GM12891 (cell line): ENCODE measurements around the gene CNTNAP5.

ENCODE experiments used
- PAX5 ChIP-seq: IDR thresholded peaks from 2 replicates; pipeline ENCODE4 v1.6.1; 2011; ENCODE audit warnings: low read length, moderate library complexity, mild to moderate bottlenecking; ENCODE audit not compliant: insufficient read depth, severe bottlenecking
- POLR2A ChIP-seq: IDR thresholded peaks from 2 replicates; pipeline ENCODE4 v1.6.1; 2011; ENCODE audit warnings: low read depth, low read length, control low read depth
- POLR2AphosphoS5 ChIP-seq: IDR thresholded peaks from 2 replicates; pipeline ENCODE4 v1.6.1; 2011; ENCODE audit warnings: low read depth, low read length, control low read depth
- SPI1 ChIP-seq: IDR thresholded peaks from 2 replicates; pipeline ENCODE4 v1.6.1; 2011; ENCODE audit warnings: low read depth, low read length, control low read depth
- TAF1 ChIP-seq: IDR thresholded peaks from 2 replicates; pipeline ENCODE4 v1.6.1; 2011; ENCODE audit warnings: low read depth, low read length, control low read depth

- TF ChIP-seq TAF1 (no peak), POLR2AphosphoS5 (no peak), POLR2A (no peak), SPI1 (no peak), PAX5 (no peak)
Measured at GRCh38 chr2:124426122-124426521, 401.0 kb downstream of the CNTNAP5 start.
